GM21367 (cell line): Measurements from ENCODE around the gene ING5.

ENCODE experiments used
- ATAC-seq: cut with Tn5 transposase; IDR thresholded peaks from one replicate; pipeline ENCODE4 v1.9.1; 2021; ENCODE audit not compliant: unreplicated experiment

Gene ING5

DNA sequence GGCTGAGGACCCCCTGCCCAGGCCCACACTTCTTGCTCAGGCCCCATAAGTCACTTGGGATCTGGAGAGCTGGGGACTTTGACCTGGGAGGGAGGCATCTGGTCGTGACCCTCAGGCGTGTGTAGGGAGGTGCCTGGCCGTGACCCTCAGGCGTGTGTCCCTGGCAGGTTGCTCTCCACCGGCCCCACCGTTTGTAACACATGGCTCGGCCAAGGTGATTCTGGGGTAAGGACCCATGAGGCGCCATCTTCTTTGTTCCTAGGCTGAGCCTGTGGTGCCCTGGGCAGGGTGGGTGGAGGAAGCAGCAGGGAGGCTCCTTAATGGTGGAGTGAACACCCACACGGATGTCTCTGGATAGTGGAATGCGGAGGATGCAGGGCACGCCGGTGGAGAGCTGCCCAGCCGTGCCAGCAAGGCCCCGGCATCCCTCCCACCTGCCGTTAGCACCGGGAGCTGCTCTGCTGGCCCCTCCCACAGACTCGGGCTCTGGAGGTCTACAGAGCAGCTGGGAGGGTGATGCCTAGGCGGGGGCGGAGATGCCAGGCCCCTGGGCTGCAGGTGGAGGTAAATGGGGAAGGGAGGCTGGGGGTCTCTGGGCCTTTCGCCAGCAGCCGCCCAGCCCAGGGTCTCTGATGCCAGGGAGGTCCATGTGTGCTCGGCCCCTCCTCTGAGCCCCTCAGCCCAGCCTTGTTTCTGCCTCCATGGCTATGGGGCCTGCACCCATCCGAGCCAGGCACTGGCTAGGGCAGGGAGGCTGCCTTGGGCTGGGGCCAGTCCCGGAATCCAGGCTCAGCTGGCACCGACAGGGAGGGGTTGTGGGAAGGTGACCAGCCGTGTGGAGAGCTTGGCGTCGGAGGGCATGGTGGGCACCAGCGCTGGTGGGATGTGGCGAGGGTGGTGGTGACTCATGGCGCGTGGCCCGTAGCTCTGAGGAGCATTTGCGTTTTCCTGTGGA, 73.7 kb downstream of the ING5 start:
- ATAC-seq, result no peak

DNA sequence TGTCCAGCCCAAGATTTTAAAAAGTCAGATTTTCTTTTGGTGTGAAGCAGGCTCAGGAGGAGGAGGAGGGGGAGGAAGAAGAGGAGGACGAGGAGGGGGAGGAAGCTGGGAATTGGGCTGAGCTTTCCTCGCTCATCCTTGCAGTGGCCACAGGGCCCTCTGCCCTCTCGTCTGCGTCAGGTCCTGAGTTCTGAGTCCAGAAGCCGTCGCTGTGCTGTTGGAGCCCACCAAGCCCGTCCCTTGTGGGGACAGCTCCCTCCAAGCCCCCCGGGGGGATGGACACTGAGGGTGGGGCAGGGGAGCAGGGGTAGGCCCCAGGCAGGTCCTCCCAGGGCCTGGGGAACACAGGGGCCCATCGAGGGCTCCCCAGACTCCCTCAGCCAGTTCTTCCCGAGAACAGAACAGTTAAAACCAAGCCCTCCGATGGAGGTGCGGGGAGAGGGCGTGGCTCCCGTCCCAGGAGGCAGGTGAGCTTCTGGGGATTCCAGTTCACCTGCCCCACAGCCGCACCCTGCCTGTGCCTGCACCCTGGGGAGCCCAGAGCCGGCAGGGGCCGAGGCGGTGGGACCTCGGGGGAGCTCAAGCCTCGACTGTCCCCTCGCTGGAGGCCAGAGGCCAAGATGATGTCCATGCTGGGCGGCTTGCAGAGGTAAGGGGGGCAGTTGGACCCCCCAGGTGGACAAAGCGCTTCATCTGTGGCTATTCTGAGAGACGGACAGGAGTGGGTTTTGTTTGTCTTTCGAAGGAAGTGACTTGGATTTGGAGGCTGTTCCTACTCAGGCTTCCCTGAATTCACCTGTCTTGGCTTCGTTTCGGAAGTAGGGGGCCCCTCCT, 74.7 kb downstream of the ING5 start, which contains the start of gene GAL3ST2:
Gene GAL3ST2 (plus strand): TSS at position 487 of the 834 bp plus-strand sequence. CDS start 134 bp downstream, at position 621.
- no peak for ATAC-seq

DNA sequence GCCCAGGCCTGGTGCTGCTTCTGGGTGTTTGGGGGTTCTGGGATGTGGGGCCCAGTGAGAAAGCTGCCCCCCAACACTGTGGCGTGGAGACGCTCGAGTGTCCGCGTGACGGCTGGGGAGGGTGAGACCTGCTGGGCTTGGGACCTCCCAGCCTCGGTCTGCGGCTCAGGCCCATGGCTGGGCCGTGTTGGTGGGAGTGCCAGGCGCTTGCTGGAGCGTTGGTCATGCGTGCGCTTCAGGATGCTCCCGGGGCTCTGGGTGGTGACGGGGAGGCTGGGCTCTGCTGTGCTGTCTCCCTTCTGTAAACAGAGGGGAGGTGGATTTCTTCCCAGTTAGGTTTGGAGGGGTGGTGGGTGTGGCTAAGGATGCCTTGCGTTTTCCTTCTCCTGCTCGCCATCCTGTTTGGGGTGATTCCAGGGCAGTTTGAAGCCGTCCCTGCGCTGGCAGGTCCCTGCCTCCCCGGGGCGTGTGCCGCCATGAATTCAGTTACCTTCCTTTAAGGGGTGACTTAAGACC, 75.4 kb downstream of the ING5 start:
- no peak for ATAC-seq

GRCh38 chr2:241777686-241778627, 76.1 kb downstream of the ING5 start:
- no peak for ATAC-seq
